Fibroblast of pulmonary artery (primary cell): ENCODE data around the gene LYST.
A peak's percentile ranks its signal among the peaks of the same experiment; 100 is the strongest.
"Not testable (repeated sequence)": the region's sequence is repeated elsewhere in the genome, so short reads cannot be mapped to it uniquely, and the experiment has no call there.

Experiments
- DNase-seq: peaks from one replicate; pipeline ENCODE4 v3.0.0-alpha.2; 2010; ENCODE audit warnings: low read depth
- H3K4me3 ChIP-seq: replicated peaks from 2 replicates; pipeline ENCODE4 v1.5.1; 2011; ENCODE audit warnings: low read depth, mild to moderate bottlenecking, control low read depth, low read length, moderate library complexity
- CTCF ChIP-seq: IDR thresholded peaks from 2 replicates; pipeline ENCODE4 v1.5.1; 2011; ENCODE audit warnings: mild to moderate bottlenecking, control low read depth, low read length, inconsistent platforms; ENCODE audit errors: missing control alignments

LYST gene

DNA sequence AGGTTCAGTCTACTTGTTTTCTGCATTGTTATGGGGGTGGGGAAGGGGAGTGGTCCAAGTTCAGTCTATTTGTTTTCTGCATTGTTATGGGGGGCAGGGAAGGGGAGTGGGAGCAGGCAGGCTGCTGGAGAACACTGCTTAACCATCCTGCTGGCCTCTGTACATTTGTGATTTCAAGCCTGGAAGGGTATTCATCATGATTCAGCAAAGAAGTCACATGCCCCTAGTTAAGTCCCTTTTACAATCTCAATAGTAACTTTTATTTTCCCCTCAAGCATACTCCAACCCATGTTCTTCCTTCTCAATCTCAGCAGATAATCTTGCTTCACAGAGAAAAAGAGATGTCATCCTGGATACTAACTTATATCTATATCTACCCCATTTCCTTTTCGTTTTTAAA, 7.9 kb downstream of the LYST start:
- TF ChIP-seq CTCF: no peak
- DNase-seq: no peak
- H3K4me3 ChIP-seq: no peak overlapping the region

DNA sequence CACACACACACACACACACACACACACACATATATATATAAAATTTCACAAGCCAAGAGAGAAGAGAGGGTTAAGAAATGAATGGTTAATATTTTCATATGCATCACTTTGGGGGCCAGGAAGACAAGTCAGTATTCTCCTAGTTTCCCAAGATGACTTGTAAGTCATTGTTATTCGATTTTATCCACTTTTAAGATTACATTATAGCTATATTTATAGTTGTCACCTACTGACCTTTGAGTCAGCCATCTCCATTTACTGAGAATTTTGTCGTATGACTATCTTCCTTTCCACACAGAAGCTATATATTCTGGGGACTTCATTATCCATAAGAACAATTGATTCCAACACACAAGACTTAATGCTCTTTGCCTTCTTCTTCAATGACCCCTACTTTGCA, 8.9 kb downstream of the LYST start:
- H3K4me3 ChIP-seq: no peak overlapping the region
- no peak for TF ChIP-seq CTCF
- no peak for DNase-seq

DNA sequence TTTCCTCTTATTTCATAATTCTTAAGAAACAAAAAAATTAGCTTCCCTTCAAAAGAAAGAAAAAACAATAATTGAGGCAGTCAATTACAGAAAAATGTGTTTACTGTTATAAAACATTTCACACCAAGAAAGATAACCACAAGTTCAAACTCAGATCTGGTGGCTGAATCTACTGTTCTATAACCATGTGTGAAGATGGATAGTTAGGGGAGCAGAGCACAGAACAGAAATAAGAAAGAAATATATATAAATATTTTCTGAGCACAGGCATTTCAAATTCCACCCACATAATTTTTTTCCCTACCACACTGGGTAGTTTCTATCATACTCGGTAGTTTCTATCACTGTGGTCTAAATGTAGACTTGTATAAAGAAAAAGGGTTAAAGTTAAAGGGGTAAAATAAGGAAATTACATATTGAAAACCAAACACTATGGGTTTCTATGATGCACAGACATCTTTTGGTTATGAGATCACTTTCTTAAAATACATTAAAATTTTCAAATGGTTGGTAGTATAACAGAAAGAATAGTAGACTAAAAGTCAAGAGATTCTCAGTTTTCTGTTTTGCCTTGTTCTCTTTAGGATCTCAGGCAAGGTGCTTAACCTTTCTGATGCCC, 10.8 kb downstream of the LYST start:
- no peak overlapping the region for H3K4me3 ChIP-seq
- no peak for DNase-seq
- TF ChIP-seq CTCF: no peak

DNA sequence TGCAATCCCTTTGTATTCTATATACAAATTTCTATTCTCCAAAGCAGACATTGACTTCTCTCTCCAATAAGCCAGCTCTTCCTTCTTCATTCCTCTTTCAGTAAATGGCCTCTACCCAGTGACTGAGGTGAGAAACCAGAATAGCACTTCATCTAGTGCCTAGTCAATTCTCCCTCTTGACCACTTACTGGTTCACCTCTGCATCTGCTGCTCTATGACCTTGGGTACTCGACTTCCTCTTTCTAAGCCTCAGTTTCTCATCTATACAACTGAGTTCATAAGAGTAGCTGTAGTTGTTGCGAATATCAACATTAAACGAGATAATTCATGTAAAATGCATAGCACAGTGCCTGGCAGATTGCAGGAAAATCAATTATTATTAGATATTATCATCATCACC, 12.4 kb downstream of the LYST start:
- H3K4me3 ChIP-seq: no peak overlapping the region
- TF ChIP-seq CTCF: no peak
- no peak for DNase-seq

- no peak for TF ChIP-seq CTCF
- no peak for DNase-seq
- no peak overlapping the region for H3K4me3 ChIP-seq
Measured at GRCh38 chr1:235853653-235854052, 13.1 kb downstream of the LYST start.

DNA sequence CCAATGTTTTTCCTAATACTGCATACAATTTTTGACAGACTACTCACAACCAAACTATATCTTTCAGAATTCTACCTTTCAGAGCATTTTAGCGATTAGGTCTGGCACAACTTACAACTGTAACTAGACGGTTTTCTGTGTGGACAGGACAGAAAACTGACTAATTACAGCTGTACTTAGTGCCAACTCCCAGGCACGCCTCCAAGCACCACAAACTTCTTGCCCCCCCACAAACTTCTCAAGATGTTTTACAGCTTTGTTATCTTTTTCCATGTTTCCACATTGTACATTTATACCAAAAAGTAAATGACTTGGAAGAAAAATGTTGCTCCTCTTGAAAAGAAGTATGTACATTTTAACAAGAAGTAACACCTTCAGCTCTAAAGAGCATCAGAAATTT, 13.8 kb downstream of the LYST start:
- TF ChIP-seq CTCF: no peak
- peak; percentile 21 for DNase-seq
- no peak overlapping the region for H3K4me3 ChIP-seq

DNA sequence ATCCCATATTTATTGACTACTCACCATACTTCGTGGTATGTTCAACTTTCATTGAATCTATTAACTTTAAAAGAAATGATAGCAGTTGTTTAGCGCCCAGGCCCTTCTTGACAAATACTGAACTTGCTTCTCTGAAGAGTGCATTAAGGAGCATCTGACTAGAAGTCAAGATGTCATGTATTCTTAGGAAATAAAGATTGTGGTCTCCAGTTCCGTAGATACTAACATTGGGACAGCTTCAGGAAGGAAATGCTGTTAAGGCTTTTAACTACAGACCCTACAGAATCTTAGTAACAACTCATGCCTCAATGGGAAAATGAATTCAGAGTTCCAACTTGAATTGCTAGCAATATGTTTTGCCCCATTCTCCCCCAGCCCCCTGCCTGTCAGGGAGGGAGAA, 14.8 kb downstream of the LYST start:
- DNase-seq: no peak
- H3K4me3 ChIP-seq: no peak overlapping the region
- TF ChIP-seq CTCF: no peak

DNA sequence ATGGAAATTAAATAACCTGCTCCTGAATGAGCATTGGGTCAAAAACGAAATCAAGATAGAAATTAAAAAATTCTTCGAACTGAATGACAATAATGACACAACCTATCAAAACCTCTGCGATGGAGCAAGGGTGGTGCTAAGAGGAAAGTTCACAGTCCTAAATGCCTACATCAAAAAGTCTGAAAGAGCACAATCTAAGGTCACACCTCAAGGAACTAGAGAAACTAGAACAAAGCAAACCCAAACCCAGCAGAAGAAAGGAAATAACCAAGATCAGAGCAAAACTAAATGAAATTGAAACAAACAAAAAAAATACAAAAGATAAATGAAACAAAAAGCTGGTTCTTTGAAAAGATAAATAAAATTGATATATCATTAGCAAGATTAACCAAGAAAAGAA, 18.5 kb downstream of the LYST start:
- DNase-seq, H3K4me3 ChIP-seq: not testable (repeated sequence)

DNA sequence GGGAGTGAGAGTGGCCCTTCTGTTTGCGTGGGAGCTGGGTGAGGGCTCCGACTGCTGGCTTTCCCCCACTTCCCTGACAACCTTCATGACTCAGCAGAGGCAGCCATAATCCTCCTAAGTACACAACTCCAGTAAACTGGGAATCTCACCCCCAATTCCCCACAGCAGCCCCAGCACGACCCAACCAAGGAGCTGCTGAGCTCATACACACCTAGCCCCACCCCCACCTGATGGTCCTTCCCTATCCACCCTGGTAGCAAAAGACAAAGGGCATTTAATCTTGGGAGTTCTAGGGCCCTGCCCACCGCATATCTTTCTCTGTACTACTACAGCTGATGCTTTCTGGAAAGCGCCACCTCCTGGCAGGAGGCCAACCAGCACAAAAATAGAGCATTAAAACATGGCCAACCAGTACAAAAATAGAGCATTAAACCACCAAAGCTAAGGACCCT, 21.0 kb downstream of the LYST start:
- H3K4me3 ChIP-seq, DNase-seq: not testable (repeated sequence)
